GM19372 (cell line): ENCODE data around the gene RFX7.

ENCODE experiments used
- ATAC-seq: cut with Tn5 transposase; IDR thresholded peaks from one replicate; pipeline ENCODE4 v1.9.1; 2021; ENCODE audit warnings: mild to moderate bottlenecking, low read depth, moderate library complexity; ENCODE audit not compliant: unreplicated experiment

Gene RFX7

GRCh38 chr15:56244811-56245576, 1.3 kb upstream of the RFX7 start:
- no peak for ATAC-seq

DNA sequence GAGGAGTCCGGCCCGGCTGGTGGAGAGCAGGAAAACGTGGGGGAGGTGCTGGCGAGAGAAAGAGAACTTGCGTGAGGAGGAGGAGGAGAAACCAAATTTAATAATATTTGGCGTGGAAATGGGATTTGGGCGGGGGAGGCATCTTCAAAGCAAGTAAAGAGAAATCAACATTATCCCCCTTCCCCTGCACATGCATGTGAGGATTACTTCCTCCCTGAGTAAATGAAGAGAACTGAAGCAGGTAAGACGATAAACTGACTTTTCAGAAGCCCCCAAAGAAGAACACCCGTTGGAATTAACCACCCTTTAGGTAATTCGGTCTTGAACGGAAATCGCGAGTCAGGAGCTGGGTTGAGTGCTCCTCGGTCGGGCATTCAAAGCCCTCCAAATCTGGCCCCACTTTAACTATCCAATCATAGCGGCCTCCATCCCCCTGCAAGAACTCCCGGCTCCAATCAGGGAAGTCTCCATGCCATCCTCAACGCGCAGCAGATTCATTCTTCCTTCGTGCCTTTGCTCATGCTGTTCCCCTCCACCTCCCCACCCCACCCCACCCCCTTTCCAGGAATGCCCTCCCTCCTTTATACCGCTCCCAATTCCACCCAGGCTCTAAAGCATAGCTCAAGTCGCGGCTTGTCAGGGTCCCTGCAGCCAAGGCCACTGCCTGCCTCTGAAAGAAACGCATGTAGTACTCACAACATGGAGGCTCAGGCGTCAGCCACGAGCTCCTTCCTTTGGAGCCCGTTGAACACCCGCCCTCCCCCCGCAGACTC, 545 bp upstream of the RFX7 start:
- no peak for ATAC-seq

GRCh38 chr15:56242576-56243162, 1.0 kb downstream of the RFX7 start:
- no peak for ATAC-seq

GRCh38 chr15:56241374-56242105, 2.1 kb downstream of the RFX7 start:
- ATAC-seq: no peak

DNA sequence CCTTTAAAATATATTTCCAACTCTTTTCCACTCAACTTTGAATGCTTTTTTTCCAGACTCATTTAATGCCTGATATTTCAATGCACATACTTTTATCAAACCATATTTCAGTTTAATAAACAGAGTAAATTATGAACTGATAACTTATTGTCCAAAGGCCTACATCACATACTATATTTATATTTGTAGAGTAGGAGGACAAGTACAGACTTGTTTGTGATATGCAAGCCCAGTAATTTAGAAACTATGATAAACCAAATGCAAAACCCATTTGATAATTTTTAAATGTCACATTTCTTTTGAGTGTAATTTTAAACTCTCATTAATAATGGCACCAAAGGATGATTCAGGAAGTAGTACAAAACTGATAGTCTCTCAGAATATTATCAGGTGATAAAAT, 3.3 kb downstream of the RFX7 start:
- no peak for ATAC-seq

- no peak for ATAC-seq
Measured at GRCh38 chr15:56236197-56236596, 7.5 kb downstream of the RFX7 start.

DNA sequence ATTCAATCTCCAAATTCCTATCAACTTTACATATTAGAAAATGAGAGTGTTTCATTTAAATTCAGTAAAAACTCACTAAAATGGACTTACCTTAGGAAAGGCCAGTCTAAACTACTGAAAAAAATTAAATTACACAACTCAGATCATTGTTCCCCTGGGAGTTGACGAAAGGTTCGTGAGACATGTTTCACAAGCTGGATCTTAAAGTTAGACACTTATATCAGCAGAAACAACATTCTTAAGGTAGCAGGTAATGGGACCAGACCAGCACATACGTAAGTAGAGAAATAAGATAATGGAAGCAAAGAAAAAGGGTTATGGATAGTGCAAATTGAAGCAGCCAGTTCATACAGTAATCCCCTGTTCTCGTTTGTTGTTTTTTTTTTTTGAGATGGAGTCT, 8.9 kb downstream of the RFX7 start:
- no peak for ATAC-seq

GRCh38 chr15:56233549-56233948, 10.1 kb downstream of the RFX7 start:
- no peak for ATAC-seq

DNA sequence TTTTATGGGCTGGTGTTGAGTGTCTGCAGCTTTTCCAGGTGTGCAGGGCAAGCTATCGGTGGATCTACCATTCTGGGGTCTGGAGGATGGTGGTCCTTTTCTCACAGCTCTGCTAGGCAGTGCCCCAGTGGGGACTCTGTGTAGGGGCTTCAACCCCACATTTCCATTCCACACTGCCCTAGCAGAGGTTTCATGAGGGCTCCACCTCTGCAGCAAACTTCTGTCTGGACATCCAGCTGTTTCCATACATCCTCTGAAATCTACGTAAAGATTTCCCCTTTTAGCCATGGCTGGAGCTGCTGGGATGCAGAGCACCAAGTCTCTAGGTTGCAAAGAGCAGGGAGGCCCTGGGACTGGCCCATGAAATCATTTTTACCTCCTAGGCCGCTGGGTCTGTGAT, 11.6 kb downstream of the RFX7 start:
- ATAC-seq: no peak

GRCh38 chr15:56228854-56229253, 14.8 kb downstream of the RFX7 start:
- ATAC-seq: no peak

DNA sequence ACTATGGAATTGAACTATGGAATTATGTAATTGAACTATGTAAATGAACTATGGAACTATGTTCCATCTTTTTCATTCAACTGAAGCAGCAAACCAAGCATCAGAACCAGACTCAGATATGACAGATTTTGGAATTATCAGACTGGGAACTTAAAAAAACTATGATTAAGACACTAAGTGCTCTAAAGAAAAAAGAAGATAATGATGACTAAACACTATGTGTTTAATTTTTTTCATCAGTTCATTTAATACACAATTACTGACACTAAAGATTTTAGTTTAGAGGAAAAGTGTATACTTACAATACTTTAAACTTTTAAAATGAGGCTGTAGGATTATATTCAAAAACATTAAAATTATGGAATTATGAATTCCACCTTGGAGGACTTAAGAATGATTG, 15.3 kb downstream of the RFX7 start:
- no peak for ATAC-seq

DNA sequence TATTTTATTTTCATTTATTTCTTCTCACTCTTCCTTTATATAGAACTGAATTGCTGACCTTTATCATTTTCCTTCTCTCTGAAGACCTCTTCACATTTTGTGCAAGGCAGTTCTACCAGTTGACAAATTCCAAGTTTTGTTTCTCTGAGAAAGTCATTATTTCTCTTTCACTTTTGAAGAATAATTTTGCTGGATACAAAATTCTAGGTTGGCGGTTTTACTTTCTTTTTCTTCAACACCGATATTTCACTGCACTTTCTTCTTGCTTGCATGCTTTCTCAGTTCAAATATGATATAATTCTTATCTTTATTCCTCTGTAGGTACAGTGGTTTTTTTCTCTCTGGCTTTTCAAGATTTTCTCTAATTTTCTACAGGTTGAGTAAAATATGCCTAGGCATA, 15.9 kb downstream of the RFX7 start:
- no peak for ATAC-seq

DNA sequence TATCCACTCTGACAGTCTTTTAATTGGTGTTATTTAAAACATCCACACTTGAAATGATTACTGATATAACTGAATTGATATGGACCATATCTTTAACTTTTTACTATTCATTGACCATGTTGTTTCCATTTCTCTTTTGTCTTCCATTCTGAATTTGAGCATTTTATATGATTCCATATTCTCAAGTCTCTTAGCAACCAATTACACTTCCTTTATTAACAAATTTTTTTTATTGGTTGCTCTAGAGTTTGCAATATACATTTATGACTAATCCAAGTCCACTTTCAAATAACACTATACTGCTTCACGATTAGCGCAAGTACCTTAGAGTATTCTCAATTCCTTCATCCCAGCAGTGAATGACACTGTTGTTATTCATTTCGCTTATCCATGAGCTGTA, 16.4 kb downstream of the RFX7 start:
- ATAC-seq: no peak

- ATAC-seq: no peak
Measured at GRCh38 chr15:56225520-56225919, 18.2 kb downstream of the RFX7 start.

GRCh38 chr15:56222302-56222701, 21.4 kb downstream of the RFX7 start:
- no peak for ATAC-seq

- no peak for ATAC-seq
Measured at GRCh38 chr15:56217341-56217740, 26.3 kb downstream of the RFX7 start.

DNA sequence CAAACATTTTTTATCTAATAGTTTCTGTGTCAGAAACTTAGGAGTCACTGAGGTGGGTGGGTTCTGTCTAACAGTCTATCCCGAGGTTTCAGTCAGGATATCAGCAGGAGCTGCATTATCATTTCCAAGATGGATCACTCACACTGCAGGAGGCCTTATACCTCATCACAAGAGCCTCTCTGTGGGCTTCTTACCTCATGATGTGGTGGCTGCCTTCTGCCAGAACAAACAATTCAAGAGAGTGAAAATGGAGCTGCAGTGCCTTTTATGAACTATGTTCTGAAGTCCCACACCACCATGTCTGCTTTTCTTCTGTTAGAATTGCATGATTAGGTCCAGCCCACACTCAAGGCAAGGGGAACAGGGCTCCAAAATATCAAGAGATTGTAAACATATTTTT, 27.9 kb downstream of the RFX7 start:
- ATAC-seq: no peak

DNA sequence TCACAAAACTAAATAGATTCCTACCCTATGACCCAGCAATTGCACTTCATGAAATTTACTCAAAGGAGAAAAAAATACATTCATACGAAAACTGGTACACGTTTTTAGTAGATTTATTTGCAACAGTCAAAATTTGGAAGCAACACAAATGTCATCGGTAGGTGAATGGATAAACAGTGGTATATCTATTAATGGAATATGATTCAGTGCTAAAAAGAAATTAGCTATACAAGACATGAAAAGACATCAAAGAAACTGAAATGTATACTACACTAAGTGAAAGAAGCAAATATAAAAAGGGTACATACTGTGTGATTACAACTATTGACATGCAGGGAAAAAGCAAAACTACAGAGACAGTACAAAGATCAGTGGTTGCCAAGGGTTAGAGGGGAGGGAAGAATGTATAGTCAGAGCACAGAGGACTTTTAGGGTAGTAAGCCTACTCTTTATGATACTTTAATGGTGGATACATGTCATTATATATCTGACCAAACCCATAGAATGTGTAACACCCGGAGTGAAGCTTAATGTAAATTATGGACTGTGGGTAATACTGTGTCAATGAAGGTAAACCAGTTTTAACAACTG, 31.6 kb downstream of the RFX7 start:
- no peak for ATAC-seq

DNA sequence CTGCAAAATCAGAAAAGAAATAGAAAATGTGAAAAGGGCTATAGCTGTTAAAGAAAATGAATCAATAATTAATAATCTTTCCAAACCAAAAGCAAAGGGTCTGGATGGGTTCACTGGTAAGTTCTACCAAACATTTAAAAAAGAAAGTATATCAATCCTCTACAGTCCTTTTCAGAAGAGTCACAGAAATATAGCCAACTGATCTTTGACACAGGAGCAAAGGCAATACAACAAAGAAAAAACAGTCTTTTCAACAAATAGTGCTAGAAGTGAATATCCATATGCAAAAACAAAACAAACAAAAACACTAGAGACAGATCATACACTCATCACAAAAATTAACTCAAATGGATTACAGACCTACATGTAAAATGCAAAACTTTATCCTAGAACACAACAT, 32.6 kb downstream of the RFX7 start:
- ATAC-seq: no peak

DNA sequence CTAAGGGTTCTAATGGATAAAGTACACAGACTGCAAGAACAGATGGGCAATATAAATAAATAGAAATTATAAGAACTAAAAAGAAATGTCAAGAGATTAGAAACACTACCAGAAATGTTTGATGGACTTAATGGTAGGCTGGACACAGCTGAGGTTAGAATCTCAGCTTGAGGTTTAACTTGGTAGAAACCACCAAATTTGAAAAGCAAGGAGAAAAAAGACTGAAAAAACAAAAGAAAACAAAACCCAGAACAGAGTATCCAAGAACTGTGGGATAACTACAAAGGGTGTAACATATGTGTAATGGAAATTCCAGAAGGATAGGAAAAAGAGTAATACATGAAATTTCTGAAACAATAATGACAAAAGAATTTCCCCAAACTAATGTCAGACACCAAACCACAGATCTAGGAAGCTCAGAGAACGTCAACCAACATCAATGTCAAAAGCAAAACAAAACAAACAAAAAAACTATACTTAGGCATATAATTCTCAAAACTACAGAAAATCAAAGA, 35.0 kb downstream of the RFX7 start:
- no peak for ATAC-seq
